GM20000 (cell line): ENCODE results near the gene VSIG10.
A peak's percentile ranks its signal among the peaks of the same experiment; 100 is the strongest.

Experiments used
- DNase-seq: peaks from one replicate; pipeline ENCODE4 v3.0.0; 2012; ENCODE audit warnings: low spot score
- TF ChIP-seq, protein P1 (sequence below): IDR thresholded peaks from 2 replicates; pipeline ENCODE4 v1.5.1; 2012; ENCODE audit warnings: mild to moderate bottlenecking, control low read depth; ENCODE audit errors: extremely low read depth, missing control alignments

The VSIG10 gene

DNA sequence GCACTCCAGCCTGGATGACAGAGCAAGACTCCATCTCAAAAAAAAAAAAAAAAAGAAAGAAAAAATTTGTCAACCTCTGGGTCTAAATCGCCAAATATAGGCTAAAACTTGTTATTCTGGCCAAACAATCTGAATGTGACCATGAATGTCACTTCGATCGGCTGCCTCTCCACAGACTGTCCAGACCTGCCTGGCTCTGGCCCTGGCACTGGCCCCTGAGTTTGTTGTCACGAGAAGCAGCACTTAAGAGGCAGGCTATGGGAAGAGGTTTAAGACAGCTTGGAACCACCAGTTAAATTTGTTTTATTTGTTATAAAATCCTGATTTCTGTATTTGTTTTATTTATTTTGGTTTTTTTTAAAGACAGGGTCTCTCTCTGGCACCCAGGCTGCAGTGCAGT is 57.4 kb downstream of the VSIG10 start:
- TF ChIP-seq, protein P1, sequence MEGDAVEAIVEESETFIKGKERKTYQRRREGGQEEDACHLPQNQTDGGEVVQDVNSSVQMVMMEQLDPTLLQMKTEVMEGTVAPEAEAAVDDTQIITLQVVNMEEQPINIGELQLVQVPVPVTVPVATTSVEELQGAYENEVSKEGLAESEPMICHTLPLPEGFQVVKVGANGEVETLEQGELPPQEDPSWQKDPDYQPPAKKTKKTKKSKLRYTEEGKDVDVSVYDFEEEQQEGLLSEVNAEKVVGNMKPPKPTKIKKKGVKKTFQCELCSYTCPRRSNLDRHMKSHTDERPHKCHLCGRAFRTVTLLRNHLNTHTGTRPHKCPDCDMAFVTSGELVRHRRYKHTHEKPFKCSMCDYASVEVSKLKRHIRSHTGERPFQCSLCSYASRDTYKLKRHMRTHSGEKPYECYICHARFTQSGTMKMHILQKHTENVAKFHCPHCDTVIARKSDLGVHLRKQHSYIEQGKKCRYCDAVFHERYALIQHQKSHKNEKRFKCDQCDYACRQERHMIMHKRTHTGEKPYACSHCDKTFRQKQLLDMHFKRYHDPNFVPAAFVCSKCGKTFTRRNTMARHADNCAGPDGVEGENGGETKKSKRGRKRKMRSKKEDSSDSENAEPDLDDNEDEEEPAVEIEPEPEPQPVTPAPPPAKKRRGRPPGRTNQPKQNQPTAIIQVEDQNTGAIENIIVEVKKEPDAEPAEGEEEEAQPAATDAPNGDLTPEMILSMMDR, result no peak
- no peak for DNase-seq

- DNase-seq, result no peak
- TF ChIP-seq, protein P1, result no peak
These were observed 59.2 kb downstream of the VSIG10 start for GRCh38 chr12:118044577-118044976.

- DNase-seq, result no peak
- TF ChIP-seq, protein P1, result no peak
These were observed 59.7 kb downstream of the VSIG10 start for GRCh38 chr12:118044075-118044474.

- TF ChIP-seq, protein P1, result no peak
- DNase-seq, result no peak
These were observed 61.7 kb downstream of the VSIG10 start for GRCh38 chr12:118042091-118042490.

GRCh38 chr12:118038137-118038536 is 65.7 kb downstream of the VSIG10 start:
- DNase-seq, result no peak
- TF ChIP-seq, protein P1, result no peak

DNA sequence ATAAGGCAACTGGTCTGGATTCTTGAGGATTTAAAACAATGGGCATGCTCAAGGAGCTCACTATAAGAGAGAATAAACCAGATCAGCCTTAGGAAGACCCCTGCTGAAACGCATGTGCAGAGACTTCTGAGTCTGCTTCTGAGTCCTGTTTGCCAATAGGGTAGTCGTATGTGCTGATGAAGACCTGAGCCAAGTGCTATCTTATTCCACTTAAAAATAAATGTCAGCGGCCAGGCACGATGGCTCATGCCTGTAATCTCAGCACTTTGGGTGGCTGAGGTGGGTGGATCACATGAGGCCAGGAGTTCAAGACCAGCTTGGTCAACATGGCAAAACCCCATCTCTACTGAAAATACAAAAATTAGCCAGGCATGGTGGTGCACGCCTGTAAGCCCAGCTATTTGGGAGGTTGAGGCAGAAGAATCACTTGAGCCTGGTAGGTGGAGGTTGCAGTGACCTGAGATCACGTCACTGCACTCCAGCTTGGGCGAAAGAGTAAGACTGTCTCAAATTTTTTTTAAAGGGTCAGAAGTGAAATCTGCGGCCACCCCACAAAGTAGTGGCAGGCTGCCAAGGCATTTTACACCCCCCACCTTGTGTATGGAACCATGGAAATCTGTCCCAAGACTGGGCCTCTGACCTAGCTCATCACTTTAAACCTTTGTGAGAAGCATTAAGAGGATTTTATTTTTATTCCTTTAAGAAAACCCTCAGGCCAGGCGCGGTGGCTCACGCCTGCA is 67.0 kb downstream of the VSIG10 start:
- TF ChIP-seq, protein P1, result no peak
- DNase-seq, result no peak

DNA sequence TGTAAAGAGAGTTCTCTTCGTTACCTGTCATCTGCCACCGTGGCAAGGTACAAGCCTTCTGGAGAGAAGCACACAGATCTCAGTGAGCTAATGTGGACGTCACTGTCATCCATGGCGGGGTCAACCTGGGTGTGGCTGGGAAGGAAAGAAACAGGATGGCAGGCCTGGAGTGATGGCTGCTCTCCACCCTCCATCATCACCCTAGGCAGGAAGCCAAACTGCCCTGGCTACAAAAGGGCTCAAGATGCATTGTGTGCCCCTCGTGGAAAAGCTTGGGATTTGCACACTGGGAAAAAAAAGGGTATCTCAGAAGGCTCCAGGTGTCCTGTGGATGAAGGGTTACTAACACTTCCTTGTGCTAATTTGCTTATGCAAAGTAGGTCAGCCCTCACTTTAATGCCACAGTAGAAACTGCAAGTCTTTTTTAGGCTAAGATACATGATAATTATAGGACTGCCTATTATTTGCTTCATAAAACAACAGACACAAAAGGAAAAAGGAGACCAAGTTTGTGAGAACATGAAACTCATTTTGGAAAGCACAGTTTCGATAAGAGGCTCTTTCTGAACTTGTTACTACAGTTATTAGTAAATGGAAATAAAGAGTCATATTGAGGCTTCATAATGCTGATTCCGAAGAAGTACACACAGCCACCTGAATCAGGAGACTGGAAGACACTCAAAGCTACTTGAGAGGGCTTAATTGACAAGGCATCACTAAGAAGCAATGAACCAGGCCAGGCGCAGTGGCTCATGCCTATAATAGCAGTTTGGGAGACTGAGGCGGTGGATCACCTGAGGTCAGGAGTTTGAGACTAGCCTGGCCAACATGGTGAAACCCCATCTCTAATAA is 68.4 kb downstream of the VSIG10 start:
- DNase-seq, result peak; percentile 61
- TF ChIP-seq, protein P1, result no peak
